Osteoblast (primary cell): Measurements from ENCODE around the gene P2RX6. TPM values are rescaled to one million over a fixed set of nuclear protein-coding genes. Genes with fewer than 3 reads are reported as not detected.

Experiments
- DNase-seq: peaks from one replicate; pipeline ENCODE4 v3.0.0; 2011; ENCODE audit warnings: low spot score, mixed read lengths; ENCODE audit not compliant: insufficient read length; ENCODE audit errors: missing footprints
- H2AFZ ChIP-seq: 2 replicates; pipeline ENCODE4 v1.6.0; 2011; ENCODE audit warnings: mild to moderate bottlenecking, low read length
- H3K27ac ChIP-seq: 2 replicates; pipeline ENCODE4 v1.5.1; 2011; ENCODE audit warnings: mild to moderate bottlenecking, low read depth, low read length, moderate library complexity
- H3K27me3 ChIP-seq: 2 replicates; pipeline ENCODE4 v1.6.0; 2012; ENCODE audit warnings: mild to moderate bottlenecking, control low read depth, inconsistent platforms, low read length, moderate library complexity; ENCODE audit not compliant: insufficient read depth
- H3K36me3 ChIP-seq: 2 replicates; pipeline ENCODE4 v1.5.1; 2011; ENCODE audit warnings: mild to moderate bottlenecking, low read length, control low read depth, moderate library complexity; ENCODE audit not compliant: insufficient read depth
- H3K4me1 ChIP-seq: 2 replicates; pipeline ENCODE4 v1.5.1; 2011; ENCODE audit warnings: mild to moderate bottlenecking, low read length, control low read depth, moderate library complexity; ENCODE audit not compliant: insufficient read depth
- H3K4me2 ChIP-seq: 2 replicates; pipeline ENCODE4 v1.6.0; 2011; ENCODE audit warnings: mild to moderate bottlenecking, low read length; ENCODE audit not compliant: insufficient read depth
- H3K4me3 ChIP-seq: fragments of 200-600 bp; sonication (generic); 3 replicates; pipeline ENCODE4 v1.5.1; 2012; ENCODE audit warnings: mild to moderate bottlenecking, low read length, inconsistent platforms; ENCODE audit not compliant: insufficient read depth
- H3K79me2 ChIP-seq: 2 replicates; pipeline ENCODE4 v1.6.0; 2012; ENCODE audit warnings: mild to moderate bottlenecking, low read length, control low read depth, inconsistent platforms; ENCODE audit not compliant: insufficient read depth
- H3K9me3 ChIP-seq: 2 replicates; pipeline ENCODE4 v1.5.1; 2011; ENCODE audit warnings: low read depth, low read length, control low read depth
- H4K20me1 ChIP-seq: 2 replicates; pipeline ENCODE4 v1.6.0; 2012; ENCODE audit warnings: mild to moderate bottlenecking, low read length, control low read depth; ENCODE audit not compliant: insufficient read depth
- total RNA-seq: library from RNA; depleted of rRNA; stranded (reverse); fragments of >200 nt; gene quantifications from 2 replicates; pipeline ENCODE4 v1.2.3, GENCODE V29; 2012
- TF ChIP-seq, protein P1 (sequence below): IDR thresholded peaks from 2 replicates; pipeline ENCODE4 v1.5.1; 2011; ENCODE audit warnings: mild to moderate bottlenecking, low read depth, low read length, moderate library complexity; ENCODE audit errors: extremely low read depth

The P2RX6 gene
- total RNA-seq, 1 donor, result 5.1 TPM

DNA sequence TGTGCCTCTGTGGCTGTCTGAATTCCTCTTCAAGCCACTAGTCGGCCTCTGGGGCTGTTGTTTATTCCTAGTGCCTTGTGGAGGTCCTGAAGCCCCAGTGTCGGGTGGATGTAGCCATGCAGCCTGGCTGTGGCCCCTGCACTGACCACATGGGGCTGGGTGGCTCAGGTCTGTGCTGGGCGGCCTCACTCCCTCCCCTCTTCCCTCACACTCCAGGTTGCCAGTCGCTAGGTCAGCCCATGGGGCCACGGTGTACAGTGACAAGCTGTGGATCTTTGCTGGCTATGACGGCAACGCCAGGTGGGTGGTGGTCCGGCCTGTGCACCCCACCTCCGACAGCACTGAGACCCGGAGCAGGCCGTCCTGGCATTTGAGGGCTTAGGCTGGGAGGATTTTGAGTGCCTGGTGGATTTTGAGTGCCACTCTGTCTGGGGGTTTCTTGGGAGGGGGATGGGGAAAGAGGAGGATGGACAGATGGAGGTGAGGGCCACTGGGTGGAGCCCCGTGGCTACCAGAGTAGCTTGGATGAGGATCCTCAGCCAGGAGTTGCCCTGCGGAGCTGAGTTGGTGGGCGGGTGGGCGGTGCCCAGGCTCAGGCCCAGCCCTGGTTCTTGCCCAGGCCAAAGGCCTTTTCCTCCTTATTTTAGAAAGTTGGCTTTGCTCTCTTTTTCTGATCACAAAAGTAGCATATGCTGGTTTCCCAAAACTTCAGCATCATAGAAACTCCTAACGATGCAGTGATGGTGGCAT, 26.2 kb upstream of the P2RX6 start:
- H3K4me2 ChIP-seq, result no peak overlapping the region
- no peaks in the 10 kb centered on the region for H3K27me3 ChIP-seq
- H3K9me3 ChIP-seq, result no peaks in the 10 kb centered on the region
- H2AFZ ChIP-seq, result no peak overlapping the region
- peaks cover 6% of the 10 kb centered on the region for H4K20me1 ChIP-seq
- TF ChIP-seq, protein P1, sequence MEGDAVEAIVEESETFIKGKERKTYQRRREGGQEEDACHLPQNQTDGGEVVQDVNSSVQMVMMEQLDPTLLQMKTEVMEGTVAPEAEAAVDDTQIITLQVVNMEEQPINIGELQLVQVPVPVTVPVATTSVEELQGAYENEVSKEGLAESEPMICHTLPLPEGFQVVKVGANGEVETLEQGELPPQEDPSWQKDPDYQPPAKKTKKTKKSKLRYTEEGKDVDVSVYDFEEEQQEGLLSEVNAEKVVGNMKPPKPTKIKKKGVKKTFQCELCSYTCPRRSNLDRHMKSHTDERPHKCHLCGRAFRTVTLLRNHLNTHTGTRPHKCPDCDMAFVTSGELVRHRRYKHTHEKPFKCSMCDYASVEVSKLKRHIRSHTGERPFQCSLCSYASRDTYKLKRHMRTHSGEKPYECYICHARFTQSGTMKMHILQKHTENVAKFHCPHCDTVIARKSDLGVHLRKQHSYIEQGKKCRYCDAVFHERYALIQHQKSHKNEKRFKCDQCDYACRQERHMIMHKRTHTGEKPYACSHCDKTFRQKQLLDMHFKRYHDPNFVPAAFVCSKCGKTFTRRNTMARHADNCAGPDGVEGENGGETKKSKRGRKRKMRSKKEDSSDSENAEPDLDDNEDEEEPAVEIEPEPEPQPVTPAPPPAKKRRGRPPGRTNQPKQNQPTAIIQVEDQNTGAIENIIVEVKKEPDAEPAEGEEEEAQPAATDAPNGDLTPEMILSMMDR, result no peak
- H3K79me2 ChIP-seq, result peaks cover 15% of the 10 kb centered on the region
- no peak for DNase-seq
- no peak overlapping the region for H3K27ac ChIP-seq
- H3K4me1 ChIP-seq, result peaks cover 1% of the 10 kb centered on the region
- H3K4me3 ChIP-seq, result no peak overlapping the region
- peaks cover 59% of the 10 kb centered on the region for H3K36me3 ChIP-seq

DNA sequence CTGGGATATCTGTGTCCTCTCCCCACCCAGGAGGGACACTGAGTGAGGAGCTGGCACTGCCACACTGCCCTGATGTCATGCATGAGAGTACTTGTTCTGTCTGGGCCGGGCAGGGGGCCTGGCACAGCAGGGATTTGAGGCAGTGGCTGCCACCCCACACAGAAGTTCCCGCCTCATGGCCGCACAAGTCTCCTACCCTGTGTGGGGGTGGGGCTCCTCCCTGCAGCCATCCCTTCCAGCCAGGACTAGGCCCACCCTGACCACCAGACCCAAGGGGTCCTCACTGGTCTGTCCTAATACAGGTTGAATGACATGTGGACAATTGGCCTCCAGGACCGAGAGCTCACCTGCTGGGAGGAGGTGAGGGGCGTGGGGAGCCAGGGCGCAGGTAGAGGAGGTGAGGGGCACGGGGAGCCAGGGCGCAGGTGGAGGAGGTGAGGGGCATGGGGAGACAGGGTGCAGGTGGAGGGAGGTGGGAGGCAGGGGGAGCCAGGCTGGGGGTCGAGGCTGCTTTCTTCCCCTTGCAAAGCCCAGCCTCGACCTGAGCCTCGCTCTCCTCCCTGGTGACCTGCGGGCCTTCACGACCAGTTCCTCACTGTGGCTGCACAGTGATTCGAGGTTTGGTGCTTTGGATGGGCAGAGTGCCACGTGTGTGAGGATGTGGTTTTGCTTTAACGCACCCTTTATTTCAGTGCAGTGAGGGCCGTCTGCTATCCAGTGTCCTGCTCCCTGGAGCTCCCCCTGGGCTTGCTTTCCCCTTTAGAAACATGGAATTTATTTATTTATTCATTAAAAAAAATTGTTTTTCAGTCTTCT, 25.4 kb upstream of the P2RX6 start:
- H3K27ac ChIP-seq, result no peak overlapping the region
- H4K20me1 ChIP-seq, result peaks cover 6% of the 10 kb centered on the region
- TF ChIP-seq, protein P1, result no peak
- peak; percentile 89 for DNase-seq
- H3K36me3 ChIP-seq, result peaks cover 55% of the 10 kb centered on the region
- H2AFZ ChIP-seq, result no peak overlapping the region
- peaks cover 7% of the 10 kb centered on the region for H3K79me2 ChIP-seq
- no peaks in the 10 kb centered on the region for H3K9me3 ChIP-seq
- H3K4me2 ChIP-seq, result no peak overlapping the region
- no peak overlapping the region for H3K4me3 ChIP-seq
- H3K4me1 ChIP-seq, result no peaks in the 10 kb centered on the region
- H3K27me3 ChIP-seq, result no peaks in the 10 kb centered on the region

DNA sequence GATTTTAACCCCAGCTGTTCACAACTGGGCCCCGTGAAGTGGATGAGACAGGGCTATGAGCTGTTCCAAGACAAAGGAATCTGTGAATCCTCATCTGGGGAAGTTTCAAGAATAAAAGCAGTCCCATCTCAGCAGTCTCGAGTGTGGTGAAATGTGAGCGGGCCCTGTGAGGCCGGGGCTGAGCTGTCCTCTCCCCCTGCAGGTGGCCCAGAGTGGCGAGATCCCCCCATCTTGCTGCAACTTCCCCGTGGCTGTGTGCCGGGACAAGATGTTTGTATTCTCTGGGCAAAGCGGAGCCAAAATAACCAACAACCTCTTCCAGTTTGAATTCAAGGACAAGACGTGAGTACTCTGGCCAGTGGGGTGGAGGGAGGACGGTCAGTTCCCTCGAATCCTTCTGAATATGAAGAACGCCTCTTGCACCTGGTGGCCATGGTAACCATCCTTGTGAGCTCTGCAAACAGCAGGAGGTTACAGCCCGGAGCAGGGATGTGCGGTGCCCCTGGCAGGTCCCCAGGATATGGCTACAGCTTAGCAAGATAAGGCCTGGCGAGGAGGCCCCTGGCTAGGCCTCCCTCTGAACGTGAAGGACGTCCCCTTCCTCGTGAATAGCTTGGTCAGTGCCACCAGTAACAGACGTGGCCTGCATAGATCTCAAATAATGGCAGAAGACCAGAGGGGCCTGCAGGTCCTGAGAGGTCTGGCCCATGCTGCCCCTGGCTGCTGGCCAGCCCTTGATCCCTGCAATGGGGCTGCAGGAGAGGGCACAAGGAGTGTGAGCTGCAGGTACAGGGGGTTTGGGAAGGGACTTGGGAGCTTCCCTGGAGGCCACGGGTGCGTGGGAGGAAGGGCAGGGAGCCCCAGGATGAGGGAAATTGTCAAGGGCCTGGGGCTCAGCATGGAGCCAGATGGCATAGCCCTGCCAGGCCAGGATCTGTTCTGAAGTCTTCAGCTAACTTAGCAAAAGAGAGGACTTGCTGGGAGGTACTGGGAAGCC, 24.5 kb upstream of the P2RX6 start:
- Histone ChIP-seq H3K36me3 (peaks cover 51% of the 10 kb centered on the region), H3K9me3 (no peaks in the 10 kb centered on the region), H3K4me3 (no peak overlapping the region), H4K20me1 (peaks cover 4% of the 10 kb centered on the region), H3K4me1 (no peaks in the 10 kb centered on the region), H3K4me2 (no peak overlapping the region), H3K27ac (no peak overlapping the region), H3K27me3 (no peaks in the 10 kb centered on the region), H3K79me2 (peaks cover 2% of the 10 kb centered on the region), H2AFZ (no peak overlapping the region)
- peak; percentile 58 for DNase-seq
- TF ChIP-seq, protein P1, result no peak
